DMS79 (cell line): ENCODE data around the gene TAGLN3.

Experiments
- DNase-seq: peaks from one replicate; lab custom pipeline; 2025; lab: John Stamatoyannopoulos, UW

The TAGLN3 gene

GRCh38 chr3:111978583-111979433, 19.9 kb upstream of the TAGLN3 start, which contains the start of gene ABHD10:
Gene ABHD10 (plus strand): TSS chr3:111979026. CDS start chr3:111979062, 36 bp downstream.
- DNase-seq: peak; percentile 93

GRCh38 chr3:111979434-111980038, 19.2 kb upstream of the TAGLN3 start:
- no peak for DNase-seq

- no peak for DNase-seq
Measured at GRCh38 chr3:111980716-111981456, 17.8 kb upstream of the TAGLN3 start.

- DNase-seq: no peak
Measured at GRCh38 chr3:111981457-111981763, 17.3 kb upstream of the TAGLN3 start.

- no peak for DNase-seq
Measured at GRCh38 chr3:111984636-111985298, 14.0 kb upstream of the TAGLN3 start.

DNA sequence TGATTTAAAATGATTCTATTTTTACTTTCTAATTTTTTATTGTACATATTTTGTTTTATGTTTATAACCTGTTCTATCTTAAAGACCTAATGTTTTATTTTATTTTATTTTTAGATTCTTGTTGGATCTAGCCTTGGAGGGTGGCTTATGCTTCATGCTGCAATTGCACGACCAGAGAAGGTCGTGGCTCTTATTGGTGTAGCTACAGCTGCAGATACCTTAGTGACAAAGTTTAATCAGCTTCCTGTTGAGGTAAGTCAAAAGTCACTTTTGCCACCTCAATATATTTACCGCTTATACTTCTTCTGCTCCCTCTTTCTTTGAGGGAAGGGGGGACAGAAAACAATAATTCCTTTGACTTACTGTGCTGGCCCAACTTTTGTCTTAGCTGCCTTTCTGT, 11.9 kb upstream of the TAGLN3 start:
- DNase-seq: no peak

- DNase-seq: peak; percentile 7
Measured at GRCh38 chr3:111989061-111989678, 9.6 kb upstream of the TAGLN3 start.

DNA sequence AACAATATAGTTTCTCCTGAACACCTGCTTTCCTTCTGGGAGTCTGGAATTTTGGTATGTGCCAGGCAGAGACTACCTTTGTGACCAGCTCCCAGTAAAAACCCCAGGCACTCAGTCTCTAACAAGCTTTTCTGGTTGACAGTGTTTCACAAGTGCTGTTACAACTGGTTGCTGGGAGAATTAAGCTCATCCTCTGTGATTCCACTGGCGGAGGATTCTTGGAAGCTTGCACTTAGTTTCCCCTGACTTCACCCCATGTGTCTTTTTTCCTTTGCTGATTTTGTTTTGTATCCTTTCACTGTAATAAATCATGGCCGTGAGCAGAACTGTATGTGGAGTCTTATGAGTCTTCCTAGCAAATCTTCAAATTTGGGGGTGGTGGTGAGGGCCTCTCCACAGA, 5.7 kb upstream of the TAGLN3 start:
- no peak for DNase-seq

DNA sequence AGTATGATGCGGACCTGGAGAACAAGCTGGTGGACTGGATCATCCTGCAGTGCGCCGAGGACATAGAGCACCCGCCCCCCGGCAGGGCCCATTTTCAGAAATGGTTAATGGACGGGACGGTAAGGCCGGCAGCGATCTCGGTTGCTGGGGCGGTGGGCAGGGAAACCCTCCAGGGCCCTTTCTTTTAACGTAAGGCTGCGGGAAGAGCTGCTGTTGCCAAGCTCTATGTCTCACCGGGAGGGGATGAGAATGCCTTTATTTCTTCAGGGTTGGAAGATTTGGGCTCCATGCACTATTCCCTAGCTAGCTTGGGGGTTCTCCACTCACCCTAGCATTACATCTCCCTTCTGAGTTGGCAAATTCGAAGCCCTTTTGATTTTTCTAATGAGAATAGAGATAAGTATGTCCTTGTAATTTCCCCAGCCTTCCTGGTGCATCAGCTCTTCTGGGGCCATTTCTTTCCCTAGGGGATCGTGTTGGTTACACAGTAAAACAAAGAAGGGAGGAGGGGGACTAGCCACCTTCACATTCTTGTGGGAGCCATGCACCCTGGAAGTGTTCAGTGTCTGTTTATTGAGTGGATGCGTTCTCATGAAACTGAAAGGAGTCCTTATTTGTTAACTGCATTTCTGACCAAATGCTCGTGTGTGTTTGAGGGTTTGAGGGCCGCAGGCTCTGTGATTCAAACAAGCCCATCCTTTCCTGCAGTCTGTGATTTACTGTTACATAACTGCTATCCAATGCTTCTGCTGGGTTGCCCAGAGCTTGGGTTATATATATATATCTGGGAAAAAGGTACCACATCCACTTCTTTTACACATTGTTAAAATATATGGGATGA, 982 bp downstream of the TAGLN3 start:
- peak; percentile 33 for DNase-seq

DNA sequence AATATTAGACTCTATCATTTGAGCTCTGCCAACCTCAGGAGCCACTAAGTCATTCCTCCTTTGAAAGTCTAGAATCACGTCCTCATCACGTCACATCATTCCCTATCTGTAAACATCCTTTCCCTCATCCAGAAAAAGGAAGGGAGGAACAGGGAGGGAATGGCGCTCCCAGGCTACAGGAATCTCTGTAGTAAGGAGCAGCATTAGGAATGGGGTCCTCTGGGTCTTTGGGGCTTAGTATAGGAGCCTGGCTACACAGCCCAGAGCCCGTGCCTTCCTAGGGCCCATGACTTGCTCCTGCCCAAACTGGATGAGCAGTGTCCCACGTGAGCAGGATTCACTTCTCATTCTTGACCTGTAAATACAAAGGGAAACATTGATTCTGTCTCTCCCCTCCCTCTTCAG, 1.6 kb downstream of the TAGLN3 start:
- DNase-seq: no peak

- no peak for DNase-seq
Measured at GRCh38 chr3:112000966-112001365, 2.2 kb downstream of the TAGLN3 start.

DNA sequence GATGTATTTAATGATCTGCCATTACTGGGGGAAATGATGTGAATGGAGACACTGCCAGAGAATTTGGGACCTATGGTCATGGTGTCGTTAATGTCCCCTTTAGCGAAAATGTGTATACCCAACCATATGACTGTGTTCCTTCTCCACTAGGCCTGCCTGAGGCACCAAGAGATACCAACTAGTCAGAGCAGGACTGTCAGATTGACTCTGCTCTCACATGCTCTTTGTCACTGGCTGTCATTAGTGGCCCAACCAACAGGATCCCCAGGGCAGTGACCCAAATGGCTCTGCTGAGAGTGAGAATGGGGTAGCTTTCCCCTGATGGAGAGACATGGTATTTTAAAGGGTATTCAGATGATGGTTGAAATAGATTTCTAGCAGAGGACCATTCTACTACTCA, 2.8 kb downstream of the TAGLN3 start:
- no peak for DNase-seq

- DNase-seq: no peak
Measured at GRCh38 chr3:112002096-112002971, 3.6 kb downstream of the TAGLN3 start.

GRCh38 chr3:112003321-112004080, 4.8 kb downstream of the TAGLN3 start:
- no peak for DNase-seq

GRCh38 chr3:112004187-112004586, 5.5 kb downstream of the TAGLN3 start:
- DNase-seq: no peak

GRCh38 chr3:112004669-112005068, 5.9 kb downstream of the TAGLN3 start:
- DNase-seq: no peak

DNA sequence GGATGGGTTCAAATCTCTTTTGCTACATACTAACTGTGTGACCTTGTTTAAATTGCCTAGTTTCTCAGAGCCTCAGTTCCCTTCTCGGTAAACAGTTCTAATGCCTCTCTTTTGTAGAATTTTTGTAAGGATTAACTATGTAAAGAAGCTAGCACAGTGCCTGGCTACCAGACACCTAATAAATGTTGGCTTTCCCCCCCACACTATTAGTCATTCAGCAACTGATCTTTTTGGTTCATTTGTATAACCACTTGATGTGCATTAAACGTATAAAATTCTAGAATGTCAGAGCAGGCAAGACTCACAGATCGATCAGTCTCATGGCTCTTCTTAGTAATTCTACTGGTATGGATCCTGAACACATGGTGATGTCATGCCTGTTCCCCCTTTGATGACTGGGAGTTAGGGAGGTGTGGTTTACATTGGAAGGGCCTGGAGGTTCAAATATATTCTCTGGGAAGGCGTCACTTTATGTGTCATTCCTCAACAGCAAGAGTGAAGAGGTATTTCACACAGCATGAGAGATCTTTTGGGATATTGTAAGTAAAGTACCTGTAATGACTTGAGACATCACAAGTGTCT, 6.5 kb downstream of the TAGLN3 start:
- no peak for DNase-seq

- no peak for DNase-seq
Measured at GRCh38 chr3:112007633-112008032, 8.9 kb downstream of the TAGLN3 start.

DNA sequence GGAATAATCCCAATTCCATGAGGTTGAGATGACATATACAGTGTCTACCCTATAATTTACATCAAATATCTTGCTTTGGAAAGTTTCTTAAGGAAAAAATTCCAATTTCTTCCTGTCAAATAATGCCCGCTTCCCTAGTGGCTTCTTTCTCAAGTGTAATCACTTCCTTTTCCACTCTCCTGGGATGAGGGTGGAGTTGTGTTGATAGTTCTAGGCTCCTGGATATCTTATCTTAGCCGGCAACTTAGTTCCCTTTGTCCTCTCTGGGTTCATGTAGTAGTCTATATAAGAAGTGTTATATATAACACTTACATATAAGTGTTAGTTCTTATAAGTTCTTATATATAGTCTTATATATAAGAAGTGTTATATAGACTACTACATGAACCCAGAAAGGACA, 10.9 kb downstream of the TAGLN3 start:
- DNase-seq: no peak
